ENCODE measurements around the gene HDAC9.

GRCh38 chr7:18762189-18762588 lies 266.6 kb downstream of the HDAC9 start:
- TF ChIP-seq CTCF (IDR thresholded peaks at IDR 0.05), result no peak
- TF ChIP-seq POLR2AphosphoS5 (IDR thresholded peaks at IDR 0.05), result no peak

All from prostate gland (tissue), 2 donors.